ENCODE results near the gene LYSET. TPM values are rescaled to one million over a fixed set of nuclear protein-coding genes. Genes with fewer than 3 reads are reported as not detected.
A peak's percentile ranks its signal among the peaks of the same experiment; 100 is the strongest.
"Not testable (repeated sequence)": the region's sequence is repeated elsewhere in the genome, so short reads cannot be mapped to it uniquely, and the experiment has no call there.

The LYSET gene
- total and polyA plus RNA-seq, 7 donors, result 19.7 to 50.1 (median 29.1) TPM

GRCh38 chr14:93228550-93228949 is 43.4 kb downstream of the LYSET start:
- Histone ChIP-seq H3K4me3 (no peak overlapping the region), H3K27me3 (ENCODE audit: insufficient read depth in 3 of 3, low read length in 2 of 3) (no peaks in the 10 kb centered on the region), H3K36me3 (ENCODE audit: insufficient read depth in 1 of 2, low read depth in 1 of 2) (peaks cover 15 to 59% of the 10 kb centered on the region in 2 donors), H3K27ac (no peak overlapping the region), H3K4me1 (no peaks in the 10 kb centered on the region), H3K9me3 (no peaks in the 10 kb centered on the region)
- intact Hi-C loops (cut with DNase I), result no loop called here
- no peak for DNase-seq
- TF ChIP-seq CTCF (IDR thresholded peaks at IDR 0.05), result no peak
- 92 to 96% (median 96%) methylated on average over 8 of the region's 8 CpGs for WGBS, 3 donors
- ATAC-seq, result no peak

GRCh38 chr14:93230539-93230938 is 45.4 kb downstream of the LYSET start:
- ATAC-seq (peak in 1 of 4 donors; percentile 14), DNase-seq (no peak)
- no peaks in the 10 kb centered on the region for H3K27me3 ChIP-seq (ENCODE audit: insufficient read depth in 3 of 3, low read length in 2 of 3)
- no peak for TF ChIP-seq CTCF (IDR thresholded peaks at IDR 0.05)
- 90 to 93% (median 93%) methylated on average over 16 of the region's 16 CpGs for whole genome bisulfite sequencing, 3 donors
- intact Hi-C loops (cut with DNase I), result no loop called here
- no peaks in the 10 kb centered on the region for H3K4me1 ChIP-seq
- no peak overlapping the region for H3K4me3 ChIP-seq
- H3K36me3 ChIP-seq (ENCODE audit: insufficient read depth in 1 of 2, low read depth in 1 of 2), result peaks cover 9 to 39% of the 10 kb centered on the region in 2 donors
- H3K9me3 ChIP-seq, result no peaks in the 10 kb centered on the region
- no peak overlapping the region for H3K27ac ChIP-seq

GRCh38 chr14:93231129-93231979 is 46.2 kb downstream of the LYSET start:
- Histone ChIP-seq H3K36me3 (ENCODE audit: insufficient read depth in 1 of 2, low read depth in 1 of 2) (peaks cover 9 to 31% of the 10 kb centered on the region in 2 donors), H3K27me3 (ENCODE audit: insufficient read depth in 3 of 3, low read length in 2 of 3) (no peaks in the 10 kb centered on the region), H3K9me3 (no peaks in the 10 kb centered on the region), H3K4me3 (peak overlapping the region; percentile 61), H3K4me1 (no peaks in the 10 kb centered on the region), H3K27ac (no peak overlapping the region)
- ATAC-seq (peak; percentile 38 to 64 (median 58)), DNase-seq (no peak)
- TF ChIP-seq CTCF (IDR thresholded peaks at IDR 0.05), result no peak
- 21 to 43% (median 29%) methylated on average over 38 to 39 of the region's 39 CpGs for WGBS, 3 donors
- intact Hi-C loops (cut with DNase I), result no loop called here

GRCh38 chr14:93232159-93232558 is 47.0 kb downstream of the LYSET start:
- Histone ChIP-seq H3K27me3 (ENCODE audit: insufficient read depth in 3 of 3, low read length in 2 of 3) (no peaks in the 10 kb centered on the region), H3K9me3 (no peaks in the 10 kb centered on the region), H3K27ac (no peak overlapping the region), H3K4me1 (no peaks in the 10 kb centered on the region), H3K4me3 (no peak overlapping the region), H3K36me3 (ENCODE audit: insufficient read depth in 1 of 2, low read depth in 1 of 2) (peaks cover 4 to 22% of the 10 kb centered on the region in 2 donors)
- ATAC-seq (no peak), DNase-seq (no peak)
- WGBS, 3 donors, result 60 to 70% (median 66%) methylated on average over 16 to 17 of the region's 17 CpGs
- no peak for TF ChIP-seq CTCF (IDR thresholded peaks at IDR 0.05)
- intact Hi-C loops (cut with DNase I), result no loop called here

GRCh38 chr14:93233078-93233477 is 48.0 kb downstream of the LYSET start:
- intact Hi-C loops (cut with DNase I), result not testable (repeated sequence)

More at GRCh38 chr14:93233078-93233477, 48.0 kb downstream of the LYSET start:
- not testable (repeated sequence) for H3K27me3 ChIP-seq (ENCODE audit: insufficient read depth in 3 of 3, low read length in 2 of 3); DNase-seq; H3K4me3 ChIP-seq; H3K27ac ChIP-seq; H3K4me1 ChIP-seq; ATAC-seq; H3K9me3 ChIP-seq
- WGBS, 3 donors, result 91 to 97% (median 91%) methylated on average over 5 of the region's 5 CpGs
- H3K36me3 ChIP-seq (ENCODE audit: insufficient read depth in 1 of 2, low read depth in 1 of 2), result peaks cover 0 to 13% of the 10 kb centered on the region in 2 donors

Data from psoas muscle (tissue), 8 donors.